DMS53 (cell line): ENCODE results near the gene TOMM20.
"Not testable (repeated sequence)": the region's sequence is repeated elsewhere in the genome, so short reads cannot be mapped to it uniquely, and the experiment has no call there.

Source experiments
- DNase-seq: peaks from one replicate; lab custom pipeline; 2025; lab: John Stamatoyannopoulos, UW

The TOMM20 gene

GRCh38 chr1:235101558-235102258 is 26.9 kb downstream of the TOMM20 start:
- no peak for DNase-seq

GRCh38 chr1:235100194-235100772 is 28.4 kb downstream of the TOMM20 start:
- peak; percentile 45 for DNase-seq

GRCh38 chr1:235098991-235099390 is 29.6 kb downstream of the TOMM20 start:
- DNase-seq: no peak

- no peak for DNase-seq
Measured at GRCh38 chr1:235098547-235098946, 30.1 kb downstream of the TOMM20 start.

- DNase-seq: not testable (repeated sequence)
Measured at GRCh38 chr1:235097501-235097900, 31.1 kb downstream of the TOMM20 start.

GRCh38 chr1:235095938-235096562 is 32.6 kb downstream of the TOMM20 start:
- no peak for DNase-seq

- DNase-seq: peak; percentile 85
Measured at GRCh38 chr1:235093696-235094592, 34.7 kb downstream of the TOMM20 start.

GRCh38 chr1:235093013-235093695 is 35.5 kb downstream of the TOMM20 start:
- DNase-seq: peak; percentile 83

GRCh38 chr1:235092415-235092814 is 36.2 kb downstream of the TOMM20 start:
- not testable (repeated sequence) for DNase-seq

- DNase-seq: not testable (repeated sequence)
Measured at GRCh38 chr1:235092045-235092406, 36.6 kb downstream of the TOMM20 start.

- not testable (repeated sequence) for DNase-seq
Measured at GRCh38 chr1:235091319-235092044, 37.2 kb downstream of the TOMM20 start.

- DNase-seq: no peak
Measured at GRCh38 chr1:235090406-235091069, 38.1 kb downstream of the TOMM20 start.

- no peak for DNase-seq
Measured at GRCh38 chr1:235088907-235089306, 39.7 kb downstream of the TOMM20 start.

- no peak for DNase-seq
Measured at GRCh38 chr1:235088430-235088829, 40.2 kb downstream of the TOMM20 start.

- DNase-seq: peak; percentile 36
Measured at GRCh38 chr1:235087906-235088305, 40.7 kb downstream of the TOMM20 start.

GRCh38 chr1:235085411-235086117 is 43.1 kb downstream of the TOMM20 start:
- not testable (repeated sequence) for DNase-seq

- DNase-seq: not testable (repeated sequence)
Measured at GRCh38 chr1:235080788-235081187, 47.8 kb downstream of the TOMM20 start.

GRCh38 chr1:235080297-235080657 is 48.4 kb downstream of the TOMM20 start:
- DNase-seq: not testable (repeated sequence)

GRCh38 chr1:235079443-235080296 is 49.0 kb downstream of the TOMM20 start:
- peak; percentile 97 for DNase-seq
